SK-N-SH treated with all-trans-retinoic acid at 6 μM for 48 hours (cell line): Measurements from ENCODE around the gene RASSF5.

Experiments
- ATAC-seq: fragments of 200-7000 bp; cut with Tn5 transposase; 3 replicates; pipeline ENCODE4 v1.9.1; 2020; ENCODE audit warnings: mild to moderate bottlenecking, moderate library complexity
- BACH2 ChIP-seq: fragments of 250-450 bp; sonication (Bioruptor Pico); IDR thresholded peaks from 2 replicates; pipeline ENCODE4 v1.9.0; 2021; ENCODE audit warnings: mild to moderate bottlenecking, borderline replicate concordance
- CSDC2 ChIP-seq: fragments of 250-450 bp; sonication (Bioruptor Pico); IDR thresholded peaks from 2 replicates; pipeline ENCODE4 v1.5.0; 2020; ENCODE audit warnings: mild to moderate bottlenecking, moderate library complexity
- ESRRG ChIP-seq: fragments of 250-450 bp; sonication (Bioruptor Pico); IDR thresholded peaks from 2 replicates; pipeline ENCODE4 v1.6.1; 2021; ENCODE audit warnings: mild to moderate bottlenecking
- GLIS3 ChIP-seq: fragments of 250-450 bp; sonication (Bioruptor Pico); IDR thresholded peaks from 2 replicates; pipeline ENCODE4 v1.5.0; 2020; ENCODE audit warnings: mild to moderate bottlenecking, moderate library complexity
- ISL1 ChIP-seq: fragments of 250-450 bp; sonication (Bioruptor Pico); IDR thresholded peaks from 2 replicates; pipeline ENCODE4 v2.1.2; 2022; ENCODE audit warnings: mild to moderate bottlenecking, moderate library complexity
- OSR1 ChIP-seq: fragments of 250-450 bp; sonication (Bioruptor Pico); IDR thresholded peaks from 2 replicates; pipeline ENCODE4 v1.8.0; 2022; ENCODE audit warnings: moderate library complexity, mild to moderate bottlenecking, inconsistent platforms
- POU6F1 ChIP-seq: fragments of 250-450 bp; sonication (Bioruptor Pico); IDR thresholded peaks from 2 replicates; pipeline ENCODE4 v1.8.0; 2021; ENCODE audit warnings: low read depth, mild to moderate bottlenecking, moderate library complexity, borderline replicate concordance
- PPARA ChIP-seq: fragments of 250-450 bp; sonication (Bioruptor Pico); IDR thresholded peaks from 2 replicates; pipeline ENCODE4 v1.5.0; 2020; ENCODE audit warnings: mild to moderate bottlenecking, borderline replicate concordance
- RARB ChIP-seq: fragments of 250-450 bp; sonication (Bioruptor Pico); IDR thresholded peaks from 2 replicates; pipeline ENCODE4 v1.8.0; 2021; ENCODE audit warnings: mild to moderate bottlenecking, moderate library complexity
- SNAI2 ChIP-seq: fragments of 250-450 bp; sonication (Bioruptor Pico); IDR thresholded peaks from 2 replicates; pipeline ENCODE4 v1.5.0; 2020; ENCODE audit warnings: mild to moderate bottlenecking, moderate library complexity
- TOX ChIP-seq: fragments of 250-450 bp; sonication (Bioruptor Pico); IDR thresholded peaks from 2 replicates; pipeline ENCODE4 v1.8.0; 2021; ENCODE audit warnings: mild to moderate bottlenecking, moderate library complexity, borderline replicate concordance
- ZFP30 ChIP-seq: fragments of 450-650 bp; formaldehyde crosslinking; IDR thresholded peaks from 2 replicates; pipeline ENCODE4 v1.5.0; 2022; ENCODE audit warnings: mild to moderate bottlenecking, moderate library complexity
- ZNF565 ChIP-seq: fragments of 450-650 bp; formaldehyde crosslinking; conservative IDR thresholded peaks from 2 replicates; pipeline ENCODE4 v1.5.0; 2020; ENCODE audit warnings: low read depth, mild to moderate bottlenecking, moderate library complexity
- ZNF70 ChIP-seq: fragments of 450-650 bp; formaldehyde crosslinking; IDR thresholded peaks from 2 replicates; pipeline ENCODE4 v1.5.0; 2020; ENCODE audit warnings: mild to moderate bottlenecking, moderate library complexity
- ZNF8 ChIP-seq: fragments of 450-650 bp; formaldehyde crosslinking; IDR thresholded peaks from 2 replicates; pipeline ENCODE4 v1.5.0; 2020; ENCODE audit warnings: mild to moderate bottlenecking, moderate library complexity
- TF ChIP-seq, protein P1 (sequence below): fragments of 250-450 bp; sonication (Bioruptor Pico); IDR thresholded peaks from 2 replicates; pipeline ENCODE4 v1.5.0; 2020; ENCODE audit warnings: mild to moderate bottlenecking, moderate library complexity
- TF ChIP-seq, protein P2 (sequence below): fragments of 250-450 bp; sonication (Bioruptor Pico); IDR thresholded peaks from 2 replicates; pipeline ENCODE4 v1.8.0; 2020; ENCODE audit warnings: mild to moderate bottlenecking, moderate library complexity, borderline replicate concordance
- TF ChIP-seq, protein P3 (sequence below): fragments of 250-450 bp; sonication (Bioruptor Pico); IDR thresholded peaks from 2 replicates; pipeline ENCODE4 v1.5.1; 2020; ENCODE audit warnings: low read depth, mild to moderate bottlenecking, moderate library complexity

The RASSF5 gene

GRCh38 chr1:206510371-206510770 lies 3.0 kb downstream of the RASSF5 start:
- TF ChIP-seq PPARA (CRISPR knock-in tag), result no peak
- TF ChIP-seq, protein P1, sequence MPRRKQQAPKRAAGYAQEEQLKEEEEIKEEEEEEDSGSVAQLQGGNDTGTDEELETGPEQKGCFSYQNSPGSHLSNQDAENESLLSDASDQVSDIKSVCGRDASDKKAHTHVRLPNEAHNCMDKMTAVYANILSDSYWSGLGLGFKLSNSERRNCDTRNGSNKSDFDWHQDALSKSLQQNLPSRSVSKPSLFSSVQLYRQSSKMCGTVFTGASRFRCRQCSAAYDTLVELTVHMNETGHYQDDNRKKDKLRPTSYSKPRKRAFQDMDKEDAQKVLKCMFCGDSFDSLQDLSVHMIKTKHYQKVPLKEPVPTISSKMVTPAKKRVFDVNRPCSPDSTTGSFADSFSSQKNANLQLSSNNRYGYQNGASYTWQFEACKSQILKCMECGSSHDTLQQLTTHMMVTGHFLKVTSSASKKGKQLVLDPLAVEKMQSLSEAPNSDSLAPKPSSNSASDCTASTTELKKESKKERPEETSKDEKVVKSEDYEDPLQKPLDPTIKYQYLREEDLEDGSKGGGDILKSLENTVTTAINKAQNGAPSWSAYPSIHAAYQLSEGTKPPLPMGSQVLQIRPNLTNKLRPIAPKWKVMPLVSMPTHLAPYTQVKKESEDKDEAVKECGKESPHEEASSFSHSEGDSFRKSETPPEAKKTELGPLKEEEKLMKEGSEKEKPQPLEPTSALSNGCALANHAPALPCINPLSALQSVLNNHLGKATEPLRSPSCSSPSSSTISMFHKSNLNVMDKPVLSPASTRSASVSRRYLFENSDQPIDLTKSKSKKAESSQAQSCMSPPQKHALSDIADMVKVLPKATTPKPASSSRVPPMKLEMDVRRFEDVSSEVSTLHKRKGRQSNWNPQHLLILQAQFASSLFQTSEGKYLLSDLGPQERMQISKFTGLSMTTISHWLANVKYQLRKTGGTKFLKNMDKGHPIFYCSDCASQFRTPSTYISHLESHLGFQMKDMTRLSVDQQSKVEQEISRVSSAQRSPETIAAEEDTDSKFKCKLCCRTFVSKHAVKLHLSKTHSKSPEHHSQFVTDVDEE (CRISPR knock-in tag), result no peak
- TF ChIP-seq CSDC2 (CRISPR knock-in tag), result no peak
- no peak for TF ChIP-seq ZFP30 (CRISPR knock-in tag)
- TF ChIP-seq SNAI2 (CRISPR knock-in tag), result no peak
- no peak for TF ChIP-seq ESRRG (CRISPR knock-in tag)
- no peak for TF ChIP-seq ZNF70 (CRISPR knock-in tag)
- TF ChIP-seq TOX (CRISPR knock-in tag), result no peak
- no peak for TF ChIP-seq RARB (CRISPR knock-in tag)
- no peak for TF ChIP-seq GLIS3 (CRISPR knock-in tag)
- TF ChIP-seq, protein P2, sequence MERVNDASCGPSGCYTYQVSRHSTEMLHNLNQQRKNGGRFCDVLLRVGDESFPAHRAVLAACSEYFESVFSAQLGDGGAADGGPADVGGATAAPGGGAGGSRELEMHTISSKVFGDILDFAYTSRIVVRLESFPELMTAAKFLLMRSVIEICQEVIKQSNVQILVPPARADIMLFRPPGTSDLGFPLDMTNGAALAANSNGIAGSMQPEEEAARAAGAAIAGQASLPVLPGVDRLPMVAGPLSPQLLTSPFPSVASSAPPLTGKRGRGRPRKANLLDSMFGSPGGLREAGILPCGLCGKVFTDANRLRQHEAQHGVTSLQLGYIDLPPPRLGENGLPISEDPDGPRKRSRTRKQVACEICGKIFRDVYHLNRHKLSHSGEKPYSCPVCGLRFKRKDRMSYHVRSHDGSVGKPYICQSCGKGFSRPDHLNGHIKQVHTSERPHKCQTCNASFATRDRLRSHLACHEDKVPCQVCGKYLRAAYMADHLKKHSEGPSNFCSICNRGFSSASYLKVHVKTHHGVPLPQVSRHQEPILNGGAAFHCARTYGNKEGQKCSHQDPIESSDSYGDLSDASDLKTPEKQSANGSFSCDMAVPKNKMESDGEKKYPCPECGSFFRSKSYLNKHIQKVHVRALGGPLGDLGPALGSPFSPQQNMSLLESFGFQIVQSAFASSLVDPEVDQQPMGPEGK (CRISPR knock-in tag), result no peak
- no peak for TF ChIP-seq ISL1 (CRISPR knock-in tag)
- no peak for ATAC-seq

DNA sequence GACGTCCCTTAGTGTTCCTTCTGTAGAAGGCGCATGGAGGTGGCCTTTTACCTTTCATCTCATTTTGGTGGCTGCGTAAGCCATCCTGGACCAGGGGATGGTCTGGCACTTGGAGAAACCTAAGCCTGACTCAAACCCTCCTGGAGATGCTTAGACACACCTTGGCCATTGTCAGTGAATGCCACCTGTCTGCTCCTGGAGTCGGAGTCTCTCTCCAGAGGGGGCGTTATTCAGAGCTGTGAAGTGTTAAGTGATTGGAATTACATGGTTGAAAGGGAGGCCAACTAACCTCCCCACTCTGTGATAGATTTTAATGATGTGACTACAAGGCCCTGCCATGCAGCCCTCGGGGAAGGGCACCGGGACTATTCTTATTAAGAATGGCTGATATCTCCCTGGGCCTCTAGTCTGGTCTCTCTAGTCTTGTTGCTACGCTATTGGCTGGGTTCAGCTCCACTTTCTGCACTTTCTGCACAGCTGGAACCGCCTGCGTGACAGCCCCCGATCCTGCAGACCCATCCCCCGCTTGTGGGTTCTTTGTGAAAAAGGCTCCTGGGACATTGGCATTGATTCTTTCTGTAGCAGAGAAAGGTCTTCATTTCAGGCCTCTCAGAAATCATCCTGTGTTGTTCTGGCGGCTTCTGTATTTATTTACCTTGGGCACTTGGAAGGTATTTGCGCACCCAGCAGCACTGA lies 4.2 kb downstream of the RASSF5 start:
- no peak for TF ChIP-seq CSDC2 (CRISPR knock-in tag)
- TF ChIP-seq GLIS3 (CRISPR knock-in tag), result no peak
- TF ChIP-seq OSR1 (CRISPR knock-in tag), result no peak
- TF ChIP-seq BACH2 (CRISPR knock-in tag), result no peak
- no peak for TF ChIP-seq POU6F1 (CRISPR knock-in tag)
- TF ChIP-seq, protein P1 (CRISPR knock-in tag), result no peak
- no peak for TF ChIP-seq ZNF8 (CRISPR knock-in tag)
- no peak for TF ChIP-seq RARB (CRISPR knock-in tag)
- no peak for TF ChIP-seq PPARA (CRISPR knock-in tag)
- no peak for TF ChIP-seq ESRRG (CRISPR knock-in tag)
- TF ChIP-seq ZNF565, result no peak
- TF ChIP-seq, protein P2 (CRISPR knock-in tag), result no peak
- TF ChIP-seq ISL1 (CRISPR knock-in tag), result no peak
- TF ChIP-seq, protein P3, sequence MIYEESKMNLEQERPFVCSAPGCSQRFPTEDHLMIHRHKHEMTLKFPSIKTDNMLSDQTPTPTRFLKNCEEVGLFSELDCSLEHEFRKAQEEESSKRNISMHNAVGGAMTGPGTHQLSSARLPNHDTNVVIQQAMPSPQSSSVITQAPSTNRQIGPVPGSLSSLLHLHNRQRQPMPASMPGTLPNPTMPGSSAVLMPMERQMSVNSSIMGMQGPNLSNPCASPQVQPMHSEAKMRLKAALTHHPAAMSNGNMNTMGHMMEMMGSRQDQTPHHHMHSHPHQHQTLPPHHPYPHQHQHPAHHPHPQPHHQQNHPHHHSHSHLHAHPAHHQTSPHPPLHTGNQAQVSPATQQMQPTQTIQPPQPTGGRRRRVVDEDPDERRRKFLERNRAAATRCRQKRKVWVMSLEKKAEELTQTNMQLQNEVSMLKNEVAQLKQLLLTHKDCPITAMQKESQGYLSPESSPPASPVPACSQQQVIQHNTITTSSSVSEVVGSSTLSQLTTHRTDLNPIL, result no peak
- no peak for TF ChIP-seq TOX (CRISPR knock-in tag)
- no peak for ATAC-seq
